H9 (cell line): ENCODE measurements around the gene ELL3. TPM values are rescaled to one million over a fixed set of nuclear protein-coding genes. Genes with fewer than 3 reads are reported as not detected.
A peak's percentile ranks its signal among the peaks of the same experiment; 100 is the strongest.

Experiments used
- DNase-seq: peaks from one replicate; pipeline ENCODE4 v3.0.0-alpha.2; 2017
- H2AFZ ChIP-seq: one replicate; pipeline ENCODE4 v1.6.1; 2013; ENCODE audit warnings: mild to moderate bottlenecking, low read length, control low read depth, moderate library complexity
- H2AK5ac ChIP-seq: 2 replicates; pipeline ENCODE4 v1.6.1; 2013; ENCODE audit warnings: low read length, control low read depth, mixed read lengths; ENCODE audit not compliant: insufficient read length
- H2BK120ac ChIP-seq: one replicate; pipeline ENCODE4 v1.6.1; 2013; ENCODE audit warnings: low read depth, mild to moderate bottlenecking, low read length, control low read depth, inconsistent platforms; ENCODE audit not compliant: poor library complexity, severe bottlenecking
- H2BK12ac ChIP-seq: 2 replicates; pipeline ENCODE4 v1.6.1; 2013; ENCODE audit warnings: low read length, control low read depth, mixed read lengths, low read depth; ENCODE audit not compliant: insufficient read length
- H2BK15ac ChIP-seq: 2 replicates; pipeline ENCODE4 v1.6.1; 2013; ENCODE audit warnings: low read depth, low read length, control low read depth
- H2BK20ac ChIP-seq: one replicate; pipeline ENCODE4 v1.6.1; 2013; ENCODE audit warnings: low read depth, mild to moderate bottlenecking, low read length, control low read depth, inconsistent platforms; ENCODE audit not compliant: poor library complexity, severe bottlenecking
- H2BK5ac ChIP-seq: 2 replicates; pipeline ENCODE4 v1.6.1; 2013; ENCODE audit warnings: low read length, control low read depth, mixed read lengths; ENCODE audit not compliant: insufficient read length
- H3K14ac ChIP-seq: 2 replicates; pipeline ENCODE4 v1.6.1; 2013; ENCODE audit warnings: low read length, control low read depth; ENCODE audit not compliant: insufficient read depth
- H3K18ac ChIP-seq: 2 replicates; pipeline ENCODE4 v1.6.1; 2013; ENCODE audit warnings: low read depth, mild to moderate bottlenecking, mixed read lengths, low read length, control low read depth; ENCODE audit not compliant: insufficient read length
- H3K23ac ChIP-seq: 2 replicates; pipeline ENCODE4 v1.6.1; 2013; ENCODE audit warnings: low read length, control low read depth, mixed read lengths, low read depth; ENCODE audit not compliant: insufficient read length
- H3K23me2 ChIP-seq: 2 replicates; pipeline ENCODE4 v1.6.1; 2013; ENCODE audit warnings: low read depth, mild to moderate bottlenecking, mixed read lengths, low read length, control low read depth; ENCODE audit not compliant: insufficient read length, poor library complexity, severe bottlenecking
- H3K27ac ChIP-seq: 2 replicates; pipeline ENCODE4 v1.5.1; 2013; ENCODE audit warnings: low read length, control low read depth, mixed read lengths, low read depth; ENCODE audit not compliant: insufficient read length
- H3K27me3 ChIP-seq: 2 replicates; pipeline ENCODE4 v1.6.1; 2013; ENCODE audit warnings: low read length, control low read depth, inconsistent platforms; ENCODE audit not compliant: insufficient read depth
- H3K4ac ChIP-seq: 2 replicates; pipeline ENCODE4 v1.6.1; 2013; ENCODE audit warnings: low read depth, mild to moderate bottlenecking, control low read depth, inconsistent platforms, low read length, moderate library complexity
- H3K4me1 ChIP-seq: 2 replicates; pipeline ENCODE4 v1.6.1; 2013; ENCODE audit warnings: low read length, control low read depth, inconsistent platforms; ENCODE audit not compliant: insufficient read depth
- H3K4me2 ChIP-seq: 2 replicates; pipeline ENCODE4 v1.6.1; 2013; ENCODE audit warnings: low read length, control low read depth, mixed read lengths; ENCODE audit not compliant: insufficient read length, insufficient read depth
- H3K56ac ChIP-seq: 2 replicates; pipeline ENCODE4 v1.6.1; 2013; ENCODE audit warnings: low read depth, mild to moderate bottlenecking, mixed read lengths, low read length, control low read depth; ENCODE audit not compliant: insufficient read length
- H3K79me1 ChIP-seq: 2 replicates; pipeline ENCODE4 v1.6.1; 2013; ENCODE audit warnings: low read depth, mild to moderate bottlenecking, moderate library complexity, low read length, control low read depth, inconsistent platforms; ENCODE audit not compliant: insufficient read depth, poor library complexity, severe bottlenecking
- H3K79me2 ChIP-seq: 2 replicates; pipeline ENCODE4 v1.6.1; 2013; ENCODE audit warnings: low read length, control low read depth, inconsistent platforms; ENCODE audit not compliant: insufficient read depth
- H3K9ac ChIP-seq: 2 replicates; pipeline ENCODE4 v1.6.1; 2013; ENCODE audit warnings: low read length, control low read depth, mixed read lengths; ENCODE audit not compliant: insufficient read length; ENCODE audit errors: extremely low read depth
- H3K9me3 ChIP-seq: one replicate; pipeline ENCODE4 v1.6.1; 2013; ENCODE audit warnings: low read depth, low read length, inconsistent platforms; ENCODE audit not compliant: control insufficient read depth
- H3T11ph ChIP-seq: one replicate; pipeline ENCODE4 v1.6.1; 2013; ENCODE audit warnings: mild to moderate bottlenecking, low read length, control low read depth, inconsistent platforms
- H4K20me1 ChIP-seq: one replicate; pipeline ENCODE4 v1.6.1; 2013; ENCODE audit not compliant: control insufficient read depth, insufficient read length, insufficient read depth
- H4K5ac ChIP-seq: 2 replicates; pipeline ENCODE4 v1.6.1; 2013; ENCODE audit warnings: low read depth, mild to moderate bottlenecking, mixed read lengths, low read length, control low read depth; ENCODE audit not compliant: insufficient read length
- H4K8ac ChIP-seq: replicated peaks from 2 replicates; pipeline ENCODE4 v1.6.1; 2013; ENCODE audit warnings: low read length, control low read depth, mixed read lengths, low read depth; ENCODE audit not compliant: insufficient read length
- H4K91ac ChIP-seq: 2 replicates; pipeline ENCODE4 v1.6.1; 2013; ENCODE audit warnings: low read depth, mild to moderate bottlenecking, moderate library complexity, mixed read lengths, low read length, control low read depth; ENCODE audit not compliant: insufficient read length
- H3K27ac Mint-ChIP-seq, 3 experiments: 2 replicates in 2 of 3; 3 replicates in 1 of 3; pipeline ENCODE4 v1.8.0; 2020 to 2021; ENCODE audit warnings: mixed read lengths in 3 of 3, mild to moderate bottlenecking in 1 of 3, moderate library complexity in 1 of 3
- H3K27me3 Mint-ChIP-seq: 2 replicates; pipeline ENCODE4 v1.8.0; 2021; ENCODE audit warnings: low read depth, mild to moderate bottlenecking, moderate library complexity, mixed read lengths
- H3K36me3 Mint-ChIP-seq, 3 experiments: 2 replicates in 2 of 3; 3 replicates in 1 of 3; pipeline ENCODE4 v1.8.0; 2020 to 2021; ENCODE audit warnings: low read depth in 3 of 3, mixed read lengths in 3 of 3; ENCODE audit not compliant: insufficient read depth in 1 of 3
- H3K4me1 Mint-ChIP-seq, 2 experiments: 2 replicates each; pipeline ENCODE4 v1.8.0; 2020; ENCODE audit warnings: mixed read lengths in 2 of 2
- H3K4me3 Mint-ChIP-seq, 2 experiments: 2 replicates in 1 of 2; 3 replicates in 1 of 2; pipeline ENCODE4 v1.8.0; 2020 to 2021; ENCODE audit warnings: mild to moderate bottlenecking in 2 of 2, mixed read lengths in 2 of 2, moderate library complexity in 1 of 2
- H3K9me3 Mint-ChIP-seq, 2 experiments: 2 replicates in 1 of 2; 3 replicates in 1 of 2; pipeline ENCODE4 v1.8.0; 2020; ENCODE audit warnings: mild to moderate bottlenecking in 2 of 2, mixed read lengths in 2 of 2, moderate library complexity in 1 of 2
- CTCF ChIP-seq: fragments of 200-600 bp; sonication (generic); conservative IDR thresholded peaks from 3 replicates; pipeline ENCODE4 v1.8.0; 2021; ENCODE audit warnings: antibody characterized with exemption, mild to moderate bottlenecking
- WGBS: extraction: QIAGEN DNeasy Blood & Tissue Kit; methylation state at CpG from one replicate; pipeline ENCODE4 v1.1.7; 2013; ENCODE audit warnings: missing lambda C conversion rate, low lambda C conversion rate, mixed read lengths; ENCODE audit not compliant: insufficient read length; ENCODE audit errors: extremely low coverage; 5-methylcytosine and 5-hydroxymethylcytosine counted together
- total RNA-seq: library from RNA; stranded (reverse); gene quantifications from 2 replicates; pipeline ENCODE4 v1.2.1, GENCODE V29; 2021

The ELL3 gene
- total RNA-seq, 1 experiment from 2014 or later = 6.4 TPM

GRCh38 chr15:43751885-43752284 lies 24.9 kb downstream of the ELL3 start:
- Mint-ChIP-seq H3K4me3 (no peak overlapping the region), H3K4me1 (peaks cover 12 to 17% of the 10 kb centered on the region in 2 experiments), H3K27me3 (no peaks in the 10 kb centered on the region), H3K36me3 (peaks cover 37 to 78% (median 50%) of the 10 kb centered on the region in 3 experiments), H3K9me3 (no peaks in the 10 kb centered on the region), H3K27ac (peak overlapping the region in 1 of 3 experiments; percentile 32; a peak in 1 of 7 replicates)
- Histone ChIP-seq H3K18ac (no peak overlapping the region), H3K23me2 (no peaks in the 10 kb centered on the region), H3K4me2 (no peak overlapping the region), H2BK120ac (no peak overlapping the region), H3K79me1 (peaks cover 13% of the 10 kb centered on the region), H3K56ac (no peak overlapping the region), H4K20me1 (no peaks in the 10 kb centered on the region), H2BK5ac (no peak overlapping the region), H2AK5ac (no peak overlapping the region), H3T11ph (no peak overlapping the region), H2BK20ac (no peak overlapping the region), H3K9ac (no peak overlapping the region), H3K23ac (no peak overlapping the region), H2BK12ac (no peak overlapping the region), H3K9me3 (no peaks in the 10 kb centered on the region), H4K91ac (no peak overlapping the region), H3K27ac (no peak overlapping the region), H2BK15ac (no peak overlapping the region), H3K27me3 (no peaks in the 10 kb centered on the region), H3K14ac (no peak overlapping the region), H3K79me2 (peaks cover 34% of the 10 kb centered on the region; the same call in 1 of the 2 replicates), H2AFZ (no peak overlapping the region), H4K8ac (no peak overlapping the region), H4K5ac (no peak overlapping the region), H3K4ac (no peak overlapping the region), H3K4me1 (no peaks in the 10 kb centered on the region; the same call in 1 of the 2 replicates)
- WGBS = no CpG with 5 or more reads among the region's 6 CpGs
- TF ChIP-seq CTCF = no peak
- no peak for DNase-seq
